ENCODE results near the gene MGME1. TPM values are rescaled to one million over a fixed set of nuclear protein-coding genes. Genes with fewer than 3 reads are reported as not detected.
A peak's percentile ranks its signal among the peaks of the same experiment; 100 is the strongest.

Gene MGME1
- total RNA-seq, 4 donors from 2014 or later: 4.6 to 14.7 (median 8.7) TPM

DNA sequence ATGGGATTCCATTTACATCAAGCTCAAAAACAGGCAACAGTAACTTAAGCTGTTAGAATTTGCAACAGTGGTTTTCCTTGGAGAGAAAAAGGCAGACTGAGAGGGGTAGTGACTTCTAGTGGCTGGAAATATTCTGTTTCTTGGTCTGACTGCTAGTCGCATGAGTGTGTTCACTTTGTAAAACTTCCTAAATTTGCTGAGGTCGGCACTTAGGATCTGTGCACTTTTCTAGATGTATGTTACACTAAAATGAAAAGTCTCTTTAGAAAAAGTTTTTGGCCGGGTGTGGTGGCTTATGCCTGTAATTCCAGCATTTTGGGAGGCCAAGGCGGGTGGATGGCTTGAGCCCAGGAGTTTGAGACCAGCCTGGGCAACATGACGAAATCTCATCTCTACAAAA lies 70.2 kb downstream of the MGME1 start:
- H3K27me3 ChIP-seq: no peaks in the 10 kb centered on the region
- no peak for DNase-seq (ENCODE audit: low spot score in 2 of 2)
- H3K4me1 ChIP-seq: no peaks in the 10 kb centered on the region
- H3K27ac ChIP-seq: no peak overlapping the region
- 81 to 84% methylated on average over 5 of the region's 5 CpGs for WGBS, 2 donors
- no peak overlapping the region for H3K4me3 ChIP-seq
- no peaks in the 10 kb centered on the region for H3K36me3 ChIP-seq
- no peak for TF ChIP-seq POLR2A (IDR thresholded peaks at IDR 0.05)
- TF ChIP-seq, protein P1, sequence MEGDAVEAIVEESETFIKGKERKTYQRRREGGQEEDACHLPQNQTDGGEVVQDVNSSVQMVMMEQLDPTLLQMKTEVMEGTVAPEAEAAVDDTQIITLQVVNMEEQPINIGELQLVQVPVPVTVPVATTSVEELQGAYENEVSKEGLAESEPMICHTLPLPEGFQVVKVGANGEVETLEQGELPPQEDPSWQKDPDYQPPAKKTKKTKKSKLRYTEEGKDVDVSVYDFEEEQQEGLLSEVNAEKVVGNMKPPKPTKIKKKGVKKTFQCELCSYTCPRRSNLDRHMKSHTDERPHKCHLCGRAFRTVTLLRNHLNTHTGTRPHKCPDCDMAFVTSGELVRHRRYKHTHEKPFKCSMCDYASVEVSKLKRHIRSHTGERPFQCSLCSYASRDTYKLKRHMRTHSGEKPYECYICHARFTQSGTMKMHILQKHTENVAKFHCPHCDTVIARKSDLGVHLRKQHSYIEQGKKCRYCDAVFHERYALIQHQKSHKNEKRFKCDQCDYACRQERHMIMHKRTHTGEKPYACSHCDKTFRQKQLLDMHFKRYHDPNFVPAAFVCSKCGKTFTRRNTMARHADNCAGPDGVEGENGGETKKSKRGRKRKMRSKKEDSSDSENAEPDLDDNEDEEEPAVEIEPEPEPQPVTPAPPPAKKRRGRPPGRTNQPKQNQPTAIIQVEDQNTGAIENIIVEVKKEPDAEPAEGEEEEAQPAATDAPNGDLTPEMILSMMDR (IDR thresholded peaks at IDR 0.05): no peak
- TF ChIP-seq EP300 (IDR thresholded peaks at IDR 0.05): no peak
- peaks cover 0 to 17% (median 0%) of the 10 kb centered on the region in 4 donors for H3K9me3 ChIP-seq

Small RNA genes within 50 kb of the gene (small RNA-seq; reads per million reads assigned to genes)
- gene SNORD17: 129 reads per million, percentile 96 among the genes with 10 or more reads in this experiment

Other genes starting within 250 kb of the MGME1 start
- 100 to 1,000 TPM in 2 of 4 donors, 10 to 100 TPM in 2; 79.8 to 128 (median 100) TPM for gene SNX5, start 224 bp upstream of the MGME1 start, total RNA-seq
- not detected for gene OVOL2, start 88.9 kb downstream of the MGME1 start, total RNA-seq
- gene KAT14, start 168.8 kb downstream of the MGME1 start, total RNA-seq: 10 to 100 TPM; 12.2 to 13.8 (median 13.3) TPM
- gene PET117, start 168.8 kb downstream of the MGME1 start, total RNA-seq: 10 to 100 TPM in 2 of 4 donors, 1 to 10 TPM in 2; 5.1 to 17.4 (median 11.0) TPM